GM18517 (cell line): ENCODE results near the gene TCF7L1.

Experiments
- ATAC-seq: cut with Tn5 transposase; IDR thresholded peaks from one replicate; pipeline ENCODE4 v1.9.1; 2021; ENCODE audit warnings: mild to moderate bottlenecking, moderate library complexity; ENCODE audit not compliant: unreplicated experiment

The TCF7L1 gene

GRCh38 chr2:85215448-85216401, 82.5 kb downstream of the TCF7L1 start:
- ATAC-seq: no peak

- no peak for ATAC-seq
Observed at GRCh38 chr2:85216927-85217326, 83.7 kb downstream of the TCF7L1 start.

GRCh38 chr2:85221067-85221691, 88.0 kb downstream of the TCF7L1 start:
- ATAC-seq: no peak

GRCh38 chr2:85222792-85223191, 89.6 kb downstream of the TCF7L1 start:
- no peak for ATAC-seq

- ATAC-seq: no peak
Observed at GRCh38 chr2:85226783-85227182, 93.6 kb downstream of the TCF7L1 start.

- ATAC-seq: no peak
Observed at GRCh38 chr2:85230679-85231467, 97.7 kb downstream of the TCF7L1 start.

- ATAC-seq: no peak
Observed at GRCh38 chr2:85231468-85231805, 98.2 kb downstream of the TCF7L1 start.

- ATAC-seq: no peak
Observed at GRCh38 chr2:85231952-85232351, 98.8 kb downstream of the TCF7L1 start.

GRCh38 chr2:85234868-85235267, 101.7 kb downstream of the TCF7L1 start:
- ATAC-seq: no peak

GRCh38 chr2:85235281-85235680, 102.1 kb downstream of the TCF7L1 start:
- no peak for ATAC-seq

GRCh38 chr2:85236084-85236483, 102.9 kb downstream of the TCF7L1 start:
- no peak for ATAC-seq

- no peak for ATAC-seq
Observed at GRCh38 chr2:85237849-85238565, 104.8 kb downstream of the TCF7L1 start.

GRCh38 chr2:85238607-85239006, 105.4 kb downstream of the TCF7L1 start:
- no peak for ATAC-seq

GRCh38 chr2:85239102-85239501, 105.9 kb downstream of the TCF7L1 start:
- no peak for ATAC-seq

GRCh38 chr2:85240055-85240454, 106.9 kb downstream of the TCF7L1 start:
- ATAC-seq: no peak

GRCh38 chr2:85242321-85242720, 109.1 kb downstream of the TCF7L1 start:
- ATAC-seq: no peak

- no peak for ATAC-seq
Observed at GRCh38 chr2:85243101-85244072, 110.2 kb downstream of the TCF7L1 start.

GRCh38 chr2:85244828-85245227, 111.6 kb downstream of the TCF7L1 start:
- no peak for ATAC-seq

GRCh38 chr2:85245891-85246290, 112.7 kb downstream of the TCF7L1 start:
- ATAC-seq: no peak

- ATAC-seq: no peak
Observed at GRCh38 chr2:85246348-85246747, 113.2 kb downstream of the TCF7L1 start.
